H9 (cell line): ENCODE results near the gene SRGAP1. TPM values are rescaled to one million over a fixed set of nuclear protein-coding genes. Genes with fewer than 3 reads are reported as not detected.

Experiments used
- DNase-seq: peaks from one replicate; pipeline ENCODE4 v3.0.0-alpha.2; 2017
- H2AFZ ChIP-seq: one replicate; pipeline ENCODE4 v1.6.1; 2013; ENCODE audit warnings: mild to moderate bottlenecking, low read length, control low read depth, moderate library complexity
- H2AK5ac ChIP-seq: 2 replicates; pipeline ENCODE4 v1.6.1; 2013; ENCODE audit warnings: low read length, control low read depth, mixed read lengths; ENCODE audit not compliant: insufficient read length
- H2BK120ac ChIP-seq: one replicate; pipeline ENCODE4 v1.6.1; 2013; ENCODE audit warnings: low read depth, mild to moderate bottlenecking, low read length, control low read depth, inconsistent platforms; ENCODE audit not compliant: poor library complexity, severe bottlenecking
- H2BK12ac ChIP-seq: 2 replicates; pipeline ENCODE4 v1.6.1; 2013; ENCODE audit warnings: low read length, control low read depth, mixed read lengths, low read depth; ENCODE audit not compliant: insufficient read length
- H2BK15ac ChIP-seq: 2 replicates; pipeline ENCODE4 v1.6.1; 2013; ENCODE audit warnings: low read depth, low read length, control low read depth
- H2BK20ac ChIP-seq: one replicate; pipeline ENCODE4 v1.6.1; 2013; ENCODE audit warnings: low read depth, mild to moderate bottlenecking, low read length, control low read depth, inconsistent platforms; ENCODE audit not compliant: poor library complexity, severe bottlenecking
- H2BK5ac ChIP-seq: 2 replicates; pipeline ENCODE4 v1.6.1; 2013; ENCODE audit warnings: low read length, control low read depth, mixed read lengths; ENCODE audit not compliant: insufficient read length
- H3K14ac ChIP-seq: 2 replicates; pipeline ENCODE4 v1.6.1; 2013; ENCODE audit warnings: low read length, control low read depth; ENCODE audit not compliant: insufficient read depth
- H3K18ac ChIP-seq: 2 replicates; pipeline ENCODE4 v1.6.1; 2013; ENCODE audit warnings: low read depth, mild to moderate bottlenecking, mixed read lengths, low read length, control low read depth; ENCODE audit not compliant: insufficient read length
- H3K23ac ChIP-seq: 2 replicates; pipeline ENCODE4 v1.6.1; 2013; ENCODE audit warnings: low read length, control low read depth, mixed read lengths, low read depth; ENCODE audit not compliant: insufficient read length
- H3K23me2 ChIP-seq: 2 replicates; pipeline ENCODE4 v1.6.1; 2013; ENCODE audit warnings: low read depth, mild to moderate bottlenecking, mixed read lengths, low read length, control low read depth; ENCODE audit not compliant: insufficient read length, poor library complexity, severe bottlenecking
- H3K27ac ChIP-seq: 2 replicates; pipeline ENCODE4 v1.5.1; 2013; ENCODE audit warnings: low read length, control low read depth, mixed read lengths, low read depth; ENCODE audit not compliant: insufficient read length
- H3K27me3 ChIP-seq: 2 replicates; pipeline ENCODE4 v1.6.1; 2013; ENCODE audit warnings: low read length, control low read depth, inconsistent platforms; ENCODE audit not compliant: insufficient read depth
- H3K4ac ChIP-seq: 2 replicates; pipeline ENCODE4 v1.6.1; 2013; ENCODE audit warnings: low read depth, mild to moderate bottlenecking, control low read depth, inconsistent platforms, low read length, moderate library complexity
- H3K4me1 ChIP-seq: 2 replicates; pipeline ENCODE4 v1.6.1; 2013; ENCODE audit warnings: low read length, control low read depth, inconsistent platforms; ENCODE audit not compliant: insufficient read depth
- H3K4me2 ChIP-seq: 2 replicates; pipeline ENCODE4 v1.6.1; 2013; ENCODE audit warnings: low read length, control low read depth, mixed read lengths; ENCODE audit not compliant: insufficient read length, insufficient read depth
- H3K56ac ChIP-seq: 2 replicates; pipeline ENCODE4 v1.6.1; 2013; ENCODE audit warnings: low read depth, mild to moderate bottlenecking, mixed read lengths, low read length, control low read depth; ENCODE audit not compliant: insufficient read length
- H3K79me1 ChIP-seq: 2 replicates; pipeline ENCODE4 v1.6.1; 2013; ENCODE audit warnings: low read depth, mild to moderate bottlenecking, moderate library complexity, low read length, control low read depth, inconsistent platforms; ENCODE audit not compliant: insufficient read depth, poor library complexity, severe bottlenecking
- H3K79me2 ChIP-seq: 2 replicates; pipeline ENCODE4 v1.6.1; 2013; ENCODE audit warnings: low read length, control low read depth, inconsistent platforms; ENCODE audit not compliant: insufficient read depth
- H3K9ac ChIP-seq: 2 replicates; pipeline ENCODE4 v1.6.1; 2013; ENCODE audit warnings: low read length, control low read depth, mixed read lengths; ENCODE audit not compliant: insufficient read length; ENCODE audit errors: extremely low read depth
- H3K9me3 ChIP-seq: one replicate; pipeline ENCODE4 v1.6.1; 2013; ENCODE audit warnings: low read depth, low read length, inconsistent platforms; ENCODE audit not compliant: control insufficient read depth
- H3T11ph ChIP-seq: one replicate; pipeline ENCODE4 v1.6.1; 2013; ENCODE audit warnings: mild to moderate bottlenecking, low read length, control low read depth, inconsistent platforms
- H4K20me1 ChIP-seq: one replicate; pipeline ENCODE4 v1.6.1; 2013; ENCODE audit not compliant: control insufficient read depth, insufficient read length, insufficient read depth
- H4K5ac ChIP-seq: 2 replicates; pipeline ENCODE4 v1.6.1; 2013; ENCODE audit warnings: low read depth, mild to moderate bottlenecking, mixed read lengths, low read length, control low read depth; ENCODE audit not compliant: insufficient read length
- H4K8ac ChIP-seq: replicated peaks from 2 replicates; pipeline ENCODE4 v1.6.1; 2013; ENCODE audit warnings: low read length, control low read depth, mixed read lengths, low read depth; ENCODE audit not compliant: insufficient read length
- H4K91ac ChIP-seq: 2 replicates; pipeline ENCODE4 v1.6.1; 2013; ENCODE audit warnings: low read depth, mild to moderate bottlenecking, moderate library complexity, mixed read lengths, low read length, control low read depth; ENCODE audit not compliant: insufficient read length
- H3K27ac Mint-ChIP-seq, 3 experiments: 2 replicates in 2 of 3; 3 replicates in 1 of 3; pipeline ENCODE4 v1.8.0; 2020 to 2021; ENCODE audit warnings: mixed read lengths in 3 of 3, mild to moderate bottlenecking in 1 of 3, moderate library complexity in 1 of 3
- H3K27me3 Mint-ChIP-seq: 2 replicates; pipeline ENCODE4 v1.8.0; 2021; ENCODE audit warnings: low read depth, mild to moderate bottlenecking, moderate library complexity, mixed read lengths
- H3K36me3 Mint-ChIP-seq, 3 experiments: 2 replicates in 2 of 3; 3 replicates in 1 of 3; pipeline ENCODE4 v1.8.0; 2020 to 2021; ENCODE audit warnings: low read depth in 3 of 3, mixed read lengths in 3 of 3; ENCODE audit not compliant: insufficient read depth in 1 of 3
- H3K4me1 Mint-ChIP-seq, 2 experiments: 2 replicates each; pipeline ENCODE4 v1.8.0; 2020; ENCODE audit warnings: mixed read lengths in 2 of 2
- H3K4me3 Mint-ChIP-seq, 2 experiments: 2 replicates in 1 of 2; 3 replicates in 1 of 2; pipeline ENCODE4 v1.8.0; 2020 to 2021; ENCODE audit warnings: mild to moderate bottlenecking in 2 of 2, mixed read lengths in 2 of 2, moderate library complexity in 1 of 2
- H3K9me3 Mint-ChIP-seq, 2 experiments: 2 replicates in 1 of 2; 3 replicates in 1 of 2; pipeline ENCODE4 v1.8.0; 2020; ENCODE audit warnings: mild to moderate bottlenecking in 2 of 2, mixed read lengths in 2 of 2, moderate library complexity in 1 of 2
- WGBS: extraction: QIAGEN DNeasy Blood & Tissue Kit; methylation state at CpG from one replicate; pipeline ENCODE4 v1.1.7; 2013; ENCODE audit warnings: missing lambda C conversion rate, low lambda C conversion rate, mixed read lengths; ENCODE audit not compliant: insufficient read length; ENCODE audit errors: extremely low coverage; 5-methylcytosine and 5-hydroxymethylcytosine counted together
- total RNA-seq: library from RNA; stranded (reverse); gene quantifications from 2 replicates; pipeline ENCODE4 v1.2.1, GENCODE V29; 2021
- TF ChIP-seq, protein P1 (sequence below): fragments of 200-600 bp; sonication (generic); conservative IDR thresholded peaks from 3 replicates; pipeline ENCODE4 v1.8.0; 2021; ENCODE audit warnings: antibody characterized with exemption, mild to moderate bottlenecking

SRGAP1 gene
- total RNA-seq, 1 experiment from 2014 or later = 4.8 TPM

DNA sequence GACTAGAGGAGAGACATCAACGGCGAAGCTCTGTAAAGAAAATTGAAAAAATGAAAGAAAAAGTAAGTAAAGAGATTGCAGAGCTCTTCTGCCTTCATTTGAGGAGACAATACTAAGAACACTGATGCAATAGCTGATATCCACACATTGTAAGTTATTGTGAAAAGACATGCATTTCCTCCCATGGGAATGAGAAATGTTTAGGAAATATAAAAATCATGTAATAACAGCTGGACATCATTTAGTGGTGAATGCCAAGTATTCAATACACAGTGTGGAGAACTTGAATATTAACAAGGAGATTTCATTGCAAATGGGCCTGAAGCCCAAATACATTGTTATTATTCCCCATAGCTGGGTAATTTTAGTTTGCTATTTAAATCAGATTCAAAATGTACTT lies 198.4 kb downstream of the SRGAP1 start:
- H3K9me3 ChIP-seq = no peaks in the 10 kb centered on the region
- H2BK5ac ChIP-seq = no peak overlapping the region
- Mint-ChIP-seq H3K9me3 (no peaks in the 10 kb centered on the region), H3K4me3 (no peak overlapping the region), H3K4me1 (peaks cover 19 to 21% of the 10 kb centered on the region in 2 experiments), H3K27ac (peak overlapping the region in 1 of 3 experiments; percentile 28; a peak in 2 of 7 replicates), H3K36me3 (no peaks in the 10 kb centered on the region), H3K27me3 (no peaks in the 10 kb centered on the region)
- H3K14ac ChIP-seq = no peak overlapping the region
- H2AK5ac ChIP-seq = no peak overlapping the region
- no peak overlapping the region for H3K18ac ChIP-seq
- H2BK15ac ChIP-seq = no peak overlapping the region
- H3K9ac ChIP-seq = no peak overlapping the region
- H3K27me3 ChIP-seq = no peaks in the 10 kb centered on the region
- no peaks in the 10 kb centered on the region for H3K23me2 ChIP-seq
- H3K4ac ChIP-seq = no peak overlapping the region
- H3K23ac ChIP-seq = no peak overlapping the region
- H3K79me2 ChIP-seq = no peaks in the 10 kb centered on the region
- peaks cover 5% of the 10 kb centered on the region for H3K4me1 ChIP-seq
- H4K5ac ChIP-seq = no peak overlapping the region
- H3T11ph ChIP-seq = no peak overlapping the region
- DNase-seq = no peak
- no peaks in the 10 kb centered on the region for H3K79me1 ChIP-seq
- no peak overlapping the region for H3K56ac ChIP-seq
- H2BK20ac ChIP-seq = no peak overlapping the region
- H3K4me2 ChIP-seq = no peak overlapping the region
- TF ChIP-seq, protein P1, sequence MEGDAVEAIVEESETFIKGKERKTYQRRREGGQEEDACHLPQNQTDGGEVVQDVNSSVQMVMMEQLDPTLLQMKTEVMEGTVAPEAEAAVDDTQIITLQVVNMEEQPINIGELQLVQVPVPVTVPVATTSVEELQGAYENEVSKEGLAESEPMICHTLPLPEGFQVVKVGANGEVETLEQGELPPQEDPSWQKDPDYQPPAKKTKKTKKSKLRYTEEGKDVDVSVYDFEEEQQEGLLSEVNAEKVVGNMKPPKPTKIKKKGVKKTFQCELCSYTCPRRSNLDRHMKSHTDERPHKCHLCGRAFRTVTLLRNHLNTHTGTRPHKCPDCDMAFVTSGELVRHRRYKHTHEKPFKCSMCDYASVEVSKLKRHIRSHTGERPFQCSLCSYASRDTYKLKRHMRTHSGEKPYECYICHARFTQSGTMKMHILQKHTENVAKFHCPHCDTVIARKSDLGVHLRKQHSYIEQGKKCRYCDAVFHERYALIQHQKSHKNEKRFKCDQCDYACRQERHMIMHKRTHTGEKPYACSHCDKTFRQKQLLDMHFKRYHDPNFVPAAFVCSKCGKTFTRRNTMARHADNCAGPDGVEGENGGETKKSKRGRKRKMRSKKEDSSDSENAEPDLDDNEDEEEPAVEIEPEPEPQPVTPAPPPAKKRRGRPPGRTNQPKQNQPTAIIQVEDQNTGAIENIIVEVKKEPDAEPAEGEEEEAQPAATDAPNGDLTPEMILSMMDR = no peak
- WGBS = no CpG with 5 or more reads among the region's 2 CpGs
- H3K27ac ChIP-seq = no peak overlapping the region
- H2BK12ac ChIP-seq = no peak overlapping the region
- no peak overlapping the region for H4K91ac ChIP-seq
- no peak overlapping the region for H4K8ac ChIP-seq
- no peak overlapping the region for H2AFZ ChIP-seq
- H4K20me1 ChIP-seq = no peaks in the 10 kb centered on the region
- no peak overlapping the region for H2BK120ac ChIP-seq
